GM12878 (cell line): ENCODE results near the gene DEFB125. TPM values are rescaled to one million over a fixed set of nuclear protein-coding genes. Genes with fewer than 3 reads are reported as not detected.

Source experiments
- ATAC-seq: fragments of 200-7000 bp; cut with Tn5 transposase; 3 replicates; pipeline ENCODE4 v1.9.1; 2020; ENCODE audit warnings: mild to moderate bottlenecking, moderate library complexity
- BruUV-seq: library from RNA; stranded (reverse); fragments of 400-500 nt; replicated peaks from 2 replicates; lab custom pipeline; 2021; lab: Mats Ljungman, UMichigan
- CTCF ChIA-PET: fragments of 300-600 bp; sonication (Branson Sonifier 250); formaldehyde crosslinking; extraction: SDS; loops from one replicate; lab custom pipeline; 2021; ENCODE audit warnings: inconsistent platforms; lab: Yijun Ruan, JAX
- POLR2A ChIA-PET: fragments of 350-600 bp; formaldehyde crosslinking; extraction: SDS; loops from one replicate; lab custom pipeline; 2021; ENCODE audit warnings: inconsistent platforms; lab: Charles Lee
- RAD21 ChIA-PET: fragments of 300-600 bp; sonication (Branson Sonifier 250); formaldehyde crosslinking; loops from one replicate; lab custom pipeline; 2023; ENCODE audit warnings: antibody characterized with exemption; ENCODE audit not compliant: unreplicated experiment; lab: Charles Lee
- SMC1A ChIA-PET: fragments of 300-600 bp; sonication (Branson Sonifier 250); formaldehyde crosslinking; loops from one replicate; lab custom pipeline; 2023; ENCODE audit not compliant: unreplicated experiment, uncharacterized antibody; lab: Charles Lee
- DNase-seq: peaks from one replicate; pipeline ENCODE4 v3.0.0-alpha.2; 2011; ENCODE audit warnings: low read depth, low spot score
- FAIRE-seq: peaks from 3 replicates; lab custom pipeline; 2011; peaks lifted over from hg19 to GRCh38; lab: Jason Lieb, UNC
- H2AFZ ChIP-seq: 2 replicates; pipeline ENCODE4 v1.6.0; 2011; ENCODE audit warnings: low read depth, low read length, control low read depth; ENCODE audit not compliant: control insufficient read depth
- H3K27ac ChIP-seq: 2 replicates; pipeline ENCODE4 v1.5.1; 2011; ENCODE audit warnings: control low read depth; ENCODE audit not compliant: control insufficient read depth, insufficient read depth
- H3K27me3 ChIP-seq, 2 experiments: replicated peaks in 1 of 2; 2 replicates each; pipeline versions ENCODE4 v1.6.0 to v1.6.1; 2011; ENCODE audit warnings: low read length in 1 of 2; ENCODE audit not compliant: control insufficient read depth in 2 of 2, insufficient read depth in 2 of 2
- H3K36me3 ChIP-seq, 2 experiments: 2 replicates each; pipeline ENCODE4 v1.5.1; 2011; ENCODE audit warnings: low read length in 1 of 2; ENCODE audit not compliant: control insufficient read depth in 2 of 2, insufficient read depth in 2 of 2
- H3K4me1 ChIP-seq: 2 replicates; pipeline ENCODE4 v1.6.1; 2011; ENCODE audit warnings: mild to moderate bottlenecking, low read length, moderate library complexity, mixed read lengths; ENCODE audit not compliant: control insufficient read depth, insufficient read depth
- H3K4me2 ChIP-seq: 2 replicates; pipeline ENCODE4 v1.6.0; 2011; ENCODE audit warnings: control low read depth; ENCODE audit not compliant: control insufficient read depth, insufficient read depth
- H3K4me3 ChIP-seq: fragments of 200-600 bp; sonication (generic); 2 replicates; pipeline ENCODE4 v1.5.1; 2016
- H3K79me2 ChIP-seq: 2 replicates; pipeline ENCODE4 v1.6.0; 2011; ENCODE audit warnings: low read length; ENCODE audit not compliant: control insufficient read depth, insufficient read depth
- H3K9ac ChIP-seq: 2 replicates; pipeline ENCODE4 v1.8.0; 2011; ENCODE audit warnings: low read length, control low read depth, mixed read lengths; ENCODE audit not compliant: control insufficient read depth, insufficient read depth
- H3K9me3 ChIP-seq: replicated peaks from 3 replicates; pipeline ENCODE4 v1.5.1; 2011; ENCODE audit warnings: mild to moderate bottlenecking, low read length; ENCODE audit not compliant: control insufficient read depth, insufficient read depth
- H4K20me1 ChIP-seq: 2 replicates; pipeline ENCODE4 v1.6.0; 2011; ENCODE audit not compliant: control insufficient read depth, insufficient read depth
- CHD1 ChIP-seq: IDR thresholded peaks from 2 replicates; pipeline ENCODE4 v1.6.1; 2012; ENCODE audit warnings: low read depth, low read length, improper control_type of control experiment
- CHD2 ChIP-seq: IDR thresholded peaks from 2 replicates; pipeline ENCODE4 v1.6.1; 2011; ENCODE audit warnings: low read depth, low read length, improper control_type of control experiment, borderline replicate concordance
- CHD4 ChIP-seq: fragments of 200-600 bp; sonication (generic); IDR thresholded peaks from 2 replicates; pipeline ENCODE4 v1.6.1; 2016; ENCODE audit warnings: mild to moderate bottlenecking
- FOXK2 ChIP-seq: fragments of 450-650 bp; IDR thresholded peaks from 2 replicates; pipeline ENCODE4 v1.6.1; 2017; ENCODE audit warnings: mild to moderate bottlenecking, moderate library complexity
- KAT2A ChIP-seq: conservative IDR thresholded peaks from 2 replicates; pipeline ENCODE4 v1.6.1; 2011; ENCODE audit warnings: low read depth, low read length; ENCODE audit not compliant: control insufficient read depth
- SREBF1 ChIP-seq: IDR thresholded peaks from 2 replicates; pipeline ENCODE4 v1.6.1; 2012; ENCODE audit warnings: mild to moderate bottlenecking, low read length
- STAT3 ChIP-seq: IDR thresholded peaks from 2 replicates; pipeline ENCODE4 v1.6.1; 2011; ENCODE audit warnings: low read depth, low read length, improper control_type of control experiment
- ZNF24 ChIP-seq: fragments of 450-650 bp; IDR thresholded peaks from 2 replicates; pipeline ENCODE4 v1.6.1; 2017; ENCODE audit warnings: antibody characterized with exemption, mild to moderate bottlenecking
- ZNF592 ChIP-seq: fragments of 450-650 bp; IDR thresholded peaks from 2 replicates; pipeline ENCODE4 v1.6.1; 2017; ENCODE audit warnings: mild to moderate bottlenecking, moderate library complexity
- WGBS: methylation state at CpG from one replicate; pipeline ENCODE4 v1.1.6; 2016; ENCODE audit warnings: low lambda C conversion rate; ENCODE audit not compliant: insufficient replicate concordance, insufficient coverage; ENCODE audit errors: missing lambda C conversion rate; 5-methylcytosine and 5-hydroxymethylcytosine counted together
- in situ Hi-C: fragments of 300-500 bp; cut with MboI; formaldehyde crosslinking; loops from 9 replicates; pipeline ENCODE4 v1.14.3; 2018; ENCODE audit warnings: mixed read lengths
- intact Hi-C: fragments of 100-400 bp; cut with micrococcal nuclease; formaldehyde crosslinking; loops from one replicate; pipeline ENCODE4 v1.14.2; 2022; ENCODE audit not compliant: unreplicated experiment
- polyA plus RNA-seq, 11 experiments: library from polyadenylated mRNA; depleted of rRNA in 4 of 11; unstranded in 6 of 11; stranded (reverse) in 5 of 11; fragments of >200 nt; fragmentation: Nextera tagmentation in 4 of 11; fragmentation: Illumina TruSeq in 1 of 11; extraction: Ambion mirVana in 4 of 11; extraction: Trizol in 1 of 11; gene quantifications; 1 replicate in 1 of 11; 2 replicates in 10 of 11; pipeline versions ENCODE4 v1.2.1 to v1.2.3, GENCODE V29; 2011 to 2016; ENCODE audit warnings: inconsistent platforms in 2 of 11, missing spikeins in 2 of 11, low read depth in 1 of 11
- total RNA-seq, 4 experiments: library from RNA; depleted of rRNA in 3 of 4; stranded (reverse); fragments of >200 nt in 3 of 4; fragmentation: Illumina TruSeq in 1 of 4; extraction: Trizol in 1 of 4; gene quantifications; 2 replicates each; pipeline versions ENCODE4 v1.2.1 to v1.2.3, GENCODE V29; 2013 to 2021

Gene DEFB125
- total and polyA plus RNA-seq, 10 of the 15 experiments (the other 5 are each of a cell fraction or from before 2014, with no cell fraction given) = not detected

- TF ChIP-seq STAT3 (no peak), CHD2 (no peak), ZNF592 (no peak), SREBF1 (no peak), CHD1 (no peak), KAT2A (no peak)
Observed at GRCh38 chr20:61757-62156, 25.7 kb upstream of the DEFB125 start (continued).

GRCh38 chr20:62487-62886 lies 25.0 kb upstream of the DEFB125 start:
- ChIA-PET POLR2A (no interaction called here), CTCF (no interaction called here)
- H3K4me1 ChIP-seq = no peaks in the 10 kb centered on the region
- no peak for TF ChIP-seq CHD4
- TF ChIP-seq FOXK2 = 0 out of 2 replicates have a peak, but pooled peaks have one; percentile 0
- TF ChIP-seq ZNF24 = no peak
- TF ChIP-seq, all 136 proteins: peak for 1
- Histone ChIP-seq H3K4me2 (no peak overlapping the region), H3K9ac (no peak overlapping the region), H3K79me2 (no peaks in the 10 kb centered on the region), H4K20me1 (no peaks in the 10 kb centered on the region), H3K9me3 (no peaks in the 10 kb centered on the region; the same call in 2 of the 3 replicates), H3K27me3 (no peaks in the 10 kb centered on the region), H3K36me3 (no peaks in the 10 kb centered on the region), H3K4me3 (no peak overlapping the region), H2AFZ (no peak overlapping the region), H3K27ac (no peak overlapping the region)
- WGBS = 47% methylated on average over 3 of the region's 3 CpGs
- no peak for FAIRE-seq
- no peak for DNase-seq
- ChIA-PET RAD21 (no interaction called here), SMC1A (no interaction called here)
- no peak for ATAC-seq
- in situ Hi-C loops = no loop called here
- intact Hi-C loops = no loop called here
- BruUV-seq = no TSS peak
